Sigmoid colon (tissue), 4 donors: ENCODE data around the gene SIGLEC9.

Experiments used
- CTCF ChIP-seq, 4 experiments: fragments of 450-650 bp in 3 of 4; fragments of 200-600 bp in 1 of 4; IDR thresholded peaks; one replicate each; pipeline ENCODE4 v1.5.1; 2016 to 2019; ENCODE audit warnings: antibody characterized with exemption in 4 of 4, mild to moderate bottlenecking in 3 of 4, moderate library complexity in 2 of 4
- EP300 ChIP-seq, 4 donors: sonication (generic); formaldehyde crosslinking; IDR thresholded peaks; one replicate each; pipeline ENCODE4 v1.6.1; 2017; ENCODE audit warnings: antibody characterized with exemption in 4 of 4
- POLR2AphosphoS5 ChIP-seq, 4 donors: sonication (generic); formaldehyde crosslinking; IDR thresholded peaks; one replicate each; pipeline ENCODE4 v1.6.1; 2017; ENCODE audit warnings: antibody characterized with exemption in 4 of 4

- TF ChIP-seq CTCF (IDR thresholded peaks at IDR 0.05), result no peak
- no peak for TF ChIP-seq EP300 (IDR thresholded peaks at IDR 0.05)
- TF ChIP-seq POLR2AphosphoS5 (IDR thresholded peaks at IDR 0.05), result peak in 2 of 4 donors; percentile 17 to 33
These were observed at the start of gene SIGLEC9 for GRCh38 chr19:51124729-51125128.
